Endothelial cell (in vitro differentiated cells): ENCODE data around the gene IKBKE. TPM values are rescaled to one million over a fixed set of nuclear protein-coding genes. Genes with fewer than 3 reads are reported as not detected.
A peak's percentile ranks its signal among the peaks of the same experiment; 100 is the strongest.

Experiments
- DNase-seq: peaks from one replicate; pipeline ENCODE4 v3.0.0; 2021; ENCODE audit warnings: low spot score
- H3K27ac Mint-ChIP-seq: one replicate; pipeline ENCODE4 v1.8.0; 2021; ENCODE audit warnings: mixed read lengths, inconsistent platforms; ENCODE audit not compliant: unreplicated experiment
- H3K27me3 Mint-ChIP-seq: one replicate; pipeline ENCODE4 v1.8.0; 2021; ENCODE audit warnings: mild to moderate bottlenecking, moderate library complexity, mixed read lengths, inconsistent platforms; ENCODE audit not compliant: unreplicated experiment
- H3K36me3 Mint-ChIP-seq: one replicate; pipeline ENCODE4 v1.8.0; 2021; ENCODE audit warnings: mild to moderate bottlenecking, low read depth, mixed read lengths, inconsistent platforms; ENCODE audit not compliant: unreplicated experiment
- H3K4me1 Mint-ChIP-seq: one replicate; pipeline ENCODE4 v1.8.0; 2021; ENCODE audit warnings: mild to moderate bottlenecking, mixed read lengths, inconsistent platforms; ENCODE audit not compliant: unreplicated experiment
- H3K4me3 Mint-ChIP-seq: one replicate; pipeline ENCODE4 v1.8.0; 2021; ENCODE audit warnings: mild to moderate bottlenecking, mixed read lengths, inconsistent platforms; ENCODE audit not compliant: unreplicated experiment
- H3K9me3 Mint-ChIP-seq: one replicate; pipeline ENCODE4 v1.8.0; 2021; ENCODE audit warnings: mixed read lengths, inconsistent platforms; ENCODE audit not compliant: unreplicated experiment
- total RNA-seq: library from RNA; stranded (reverse); fragmentation: NEBNext Ultra II Directional; extraction: Animal tissue kit (Norgen Biotek cat#: 25700); gene quantifications from one replicate; pipeline ENCODE4 v1.2.1, GENCODE V29; 2021; ENCODE audit not compliant: unreplicated experiment
- TF ChIP-seq, protein P1 (sequence below): fragments of 200-600 bp; sonication (generic); IDR thresholded peaks from one replicate; pipeline ENCODE4 v1.5.0; 2021; ENCODE audit warnings: antibody characterized with exemption; ENCODE audit not compliant: unreplicated experiment

IKBKE gene
- total RNA-seq, 1 donor from 2014 or later = 20.9 TPM

DNA sequence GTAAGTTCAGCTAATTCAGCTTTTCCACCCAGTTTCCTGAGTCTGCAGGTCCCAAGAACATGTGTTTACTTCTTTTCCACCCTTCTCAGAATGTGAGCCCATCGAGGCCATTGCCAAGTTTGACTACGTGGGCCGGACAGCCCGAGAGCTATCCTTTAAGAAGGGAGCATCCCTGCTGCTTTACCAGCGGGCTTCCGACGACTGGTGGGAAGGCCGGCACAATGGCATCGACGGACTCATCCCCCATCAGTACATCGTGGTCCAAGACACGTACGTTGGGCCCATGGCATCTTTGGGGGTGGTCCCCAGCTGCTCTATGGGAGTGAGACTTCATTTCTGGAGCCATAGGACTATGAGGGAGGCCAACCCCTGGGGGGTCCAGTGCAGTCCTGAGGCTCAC, 17.2 kb upstream of the IKBKE start:
- TF ChIP-seq, protein P1, sequence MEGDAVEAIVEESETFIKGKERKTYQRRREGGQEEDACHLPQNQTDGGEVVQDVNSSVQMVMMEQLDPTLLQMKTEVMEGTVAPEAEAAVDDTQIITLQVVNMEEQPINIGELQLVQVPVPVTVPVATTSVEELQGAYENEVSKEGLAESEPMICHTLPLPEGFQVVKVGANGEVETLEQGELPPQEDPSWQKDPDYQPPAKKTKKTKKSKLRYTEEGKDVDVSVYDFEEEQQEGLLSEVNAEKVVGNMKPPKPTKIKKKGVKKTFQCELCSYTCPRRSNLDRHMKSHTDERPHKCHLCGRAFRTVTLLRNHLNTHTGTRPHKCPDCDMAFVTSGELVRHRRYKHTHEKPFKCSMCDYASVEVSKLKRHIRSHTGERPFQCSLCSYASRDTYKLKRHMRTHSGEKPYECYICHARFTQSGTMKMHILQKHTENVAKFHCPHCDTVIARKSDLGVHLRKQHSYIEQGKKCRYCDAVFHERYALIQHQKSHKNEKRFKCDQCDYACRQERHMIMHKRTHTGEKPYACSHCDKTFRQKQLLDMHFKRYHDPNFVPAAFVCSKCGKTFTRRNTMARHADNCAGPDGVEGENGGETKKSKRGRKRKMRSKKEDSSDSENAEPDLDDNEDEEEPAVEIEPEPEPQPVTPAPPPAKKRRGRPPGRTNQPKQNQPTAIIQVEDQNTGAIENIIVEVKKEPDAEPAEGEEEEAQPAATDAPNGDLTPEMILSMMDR = no peak
- Mint-ChIP-seq H3K27me3 (peaks cover 13% of the 10 kb centered on the region), H3K4me3 (no peak overlapping the region), H3K27ac (no peak overlapping the region), H3K4me1 (peaks cover 23% of the 10 kb centered on the region), H3K36me3 (peaks cover 69% of the 10 kb centered on the region), H3K9me3 (no peaks in the 10 kb centered on the region)
- no peak for DNase-seq

DNA sequence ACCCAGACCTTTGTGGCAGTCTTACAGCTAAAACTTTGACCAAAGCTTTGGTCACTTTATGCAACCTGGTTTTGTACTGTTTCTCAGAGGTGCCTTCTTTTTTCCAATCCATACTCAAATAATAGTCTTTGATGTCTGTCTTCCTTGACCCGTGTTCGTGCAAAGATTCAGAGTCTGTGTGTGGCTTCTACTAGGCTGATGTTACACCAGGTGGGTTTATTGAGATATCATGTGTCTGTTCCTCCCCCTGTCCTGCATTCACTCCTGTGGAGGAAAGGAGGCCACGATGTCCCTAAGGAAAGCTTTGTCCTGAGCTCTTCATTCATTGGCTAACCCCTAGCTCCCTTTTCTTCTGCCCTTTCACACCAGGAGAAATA, 15.0 kb upstream of the IKBKE start:
- Mint-ChIP-seq H3K27ac (no peak overlapping the region), H3K27me3 (peaks cover 10% of the 10 kb centered on the region), H3K9me3 (no peaks in the 10 kb centered on the region), H3K4me1 (peaks cover 17% of the 10 kb centered on the region), H3K36me3 (peaks cover 78% of the 10 kb centered on the region), H3K4me3 (peak overlapping the region; percentile 13)
- TF ChIP-seq, protein P1 = no peak
- DNase-seq = no peak

DNA sequence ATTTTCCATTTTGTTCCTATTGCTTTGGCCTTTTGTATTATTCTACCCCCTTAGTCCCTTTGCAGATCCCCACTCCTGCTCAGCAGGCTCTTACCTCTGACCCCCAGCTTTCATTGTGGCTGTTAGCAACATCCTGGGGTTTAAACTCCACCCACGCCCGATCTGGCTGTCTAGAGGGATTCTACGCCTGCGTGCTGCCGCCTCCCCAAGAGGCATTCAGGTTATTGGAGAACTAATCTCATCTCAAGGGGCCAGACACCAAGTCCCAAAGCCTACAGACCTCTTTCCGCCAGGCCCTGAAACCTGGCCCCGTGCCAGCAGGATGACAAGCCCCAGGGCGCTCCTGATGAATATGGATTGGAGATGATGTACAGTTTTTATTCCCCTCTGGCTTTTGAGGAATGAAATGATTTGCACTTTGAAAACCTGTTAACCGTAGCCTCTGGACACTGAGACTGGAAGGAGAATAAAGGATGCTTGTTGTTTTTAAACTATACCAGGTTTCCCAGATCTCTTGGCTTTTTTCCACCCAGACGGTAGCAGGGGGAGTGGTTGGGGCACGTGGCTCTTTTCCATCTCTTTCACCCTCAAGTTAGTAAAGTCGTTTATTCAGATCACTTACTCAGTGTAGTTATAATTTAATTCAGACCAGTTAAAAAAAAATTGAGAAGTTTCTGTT, 14.5 kb upstream of the IKBKE start:
- Mint-ChIP-seq H3K4me1 (peaks cover 22% of the 10 kb centered on the region), H3K27ac (peak overlapping the region; percentile 25), H3K9me3 (no peaks in the 10 kb centered on the region), H3K4me3 (peak overlapping the region; percentile 24), H3K27me3 (peaks cover 10% of the 10 kb centered on the region), H3K36me3 (peaks cover 79% of the 10 kb centered on the region)
- DNase-seq = no peak
- TF ChIP-seq, protein P1 = no peak

DNA sequence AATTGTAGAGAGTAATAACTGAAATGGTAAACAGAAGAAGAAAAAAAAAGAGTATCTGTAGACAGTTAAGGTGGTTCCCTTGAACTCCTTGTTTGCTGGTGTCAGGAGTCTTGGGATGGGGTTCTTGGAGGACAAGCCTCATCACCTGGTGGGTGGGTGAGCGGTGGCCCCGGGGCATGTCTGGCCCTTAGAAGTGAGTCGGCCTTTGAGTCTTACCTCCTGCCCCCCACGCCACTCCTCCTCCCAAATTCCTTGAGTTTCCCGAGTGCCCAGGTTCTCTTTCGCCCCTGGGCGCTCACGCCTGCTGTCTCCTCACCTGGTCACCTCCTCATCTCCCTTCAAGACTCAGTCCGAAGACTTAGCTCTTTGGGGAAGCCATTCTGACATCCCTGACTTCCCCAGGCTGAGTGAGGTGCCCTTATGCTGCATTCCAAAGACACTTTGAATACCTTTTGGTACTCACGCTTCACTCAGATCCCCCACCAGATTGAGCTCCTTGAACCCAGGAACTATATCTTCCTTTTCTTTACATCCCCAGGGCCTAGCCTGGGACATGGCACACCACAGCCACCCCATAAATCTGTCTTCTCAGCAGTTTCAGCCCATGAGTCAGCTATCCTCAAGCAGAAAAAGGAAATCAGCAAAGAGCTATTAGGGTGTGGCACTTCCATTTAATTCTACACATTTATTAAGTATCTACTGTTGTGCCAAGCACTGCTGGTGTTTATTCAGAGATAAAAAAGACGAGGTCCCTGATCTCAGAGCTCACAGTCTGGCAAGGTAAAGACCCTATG, 13.5 kb upstream of the IKBKE start:
- H3K4me1 Mint-ChIP-seq = peaks cover 32% of the 10 kb centered on the region
- peak overlapping the region; percentile 49 for H3K4me3 Mint-ChIP-seq
- peaks cover 10% of the 10 kb centered on the region for H3K27me3 Mint-ChIP-seq
- peaks cover 86% of the 10 kb centered on the region for H3K36me3 Mint-ChIP-seq
- TF ChIP-seq, protein P1 = no peak
- H3K9me3 Mint-ChIP-seq = no peaks in the 10 kb centered on the region
- H3K27ac Mint-ChIP-seq = no peak overlapping the region
- no peak for DNase-seq
